HG03457 (cell line): Measurements from ENCODE around the gene AKR1C4.
"Not testable (repeated sequence)": the region's sequence is repeated elsewhere in the genome, so short reads cannot be mapped to it uniquely, and the experiment has no call there.

Experiments used
- ATAC-seq: cut with Tn5 transposase; IDR thresholded peaks from one replicate; pipeline ENCODE4 v1.9.1; 2021; ENCODE audit warnings: moderate number of reproducible peaks; ENCODE audit not compliant: unreplicated experiment

Gene AKR1C4

GRCh38 chr10:5199398-5199797 lies 2.8 kb downstream of the AKR1C4 start:
- no peak for ATAC-seq

DNA sequence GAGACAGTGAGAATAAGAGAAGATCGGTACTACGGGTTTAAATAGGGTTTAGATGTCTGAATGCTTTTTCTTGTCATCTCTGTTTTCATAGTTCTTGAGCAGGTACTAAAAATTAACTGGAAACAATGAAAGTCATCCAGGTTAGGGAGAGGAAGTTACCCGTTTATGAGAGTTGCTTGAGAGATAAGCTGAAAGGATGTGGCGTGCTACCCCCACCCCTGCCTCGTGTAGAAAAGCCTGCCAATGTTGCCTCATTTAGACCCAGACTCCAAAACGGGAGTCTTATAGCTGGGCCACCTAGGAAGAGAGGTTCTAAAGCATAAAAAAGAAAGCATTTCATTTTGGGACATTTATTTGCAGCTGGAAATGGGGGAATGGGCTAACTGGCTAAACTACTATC lies 10.2 kb downstream of the AKR1C4 start:
- no peak for ATAC-seq

- not testable (repeated sequence) for ATAC-seq
Measured at GRCh38 chr10:5209776-5210175, 13.1 kb downstream of the AKR1C4 start.

DNA sequence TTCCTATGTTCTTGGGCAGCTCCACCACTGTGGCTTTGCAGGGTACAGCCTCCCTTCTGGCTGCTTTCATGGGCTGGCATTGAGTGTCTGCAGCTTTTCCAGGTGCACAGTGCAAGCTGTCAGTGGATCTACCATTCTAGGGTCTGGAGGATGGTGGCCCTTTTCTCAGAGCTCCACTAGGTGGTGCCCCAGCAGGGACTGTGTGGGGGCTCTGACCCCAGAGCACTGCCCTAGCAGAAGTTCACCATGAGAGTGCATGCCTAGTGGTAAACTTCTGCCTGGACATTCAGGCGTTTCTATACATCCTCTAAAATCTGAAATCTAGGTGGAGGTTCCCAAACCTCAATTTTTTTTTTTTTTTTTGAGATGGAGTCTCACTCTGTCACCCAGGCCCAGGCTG lies 13.6 kb downstream of the AKR1C4 start:
- ATAC-seq: not testable (repeated sequence)

DNA sequence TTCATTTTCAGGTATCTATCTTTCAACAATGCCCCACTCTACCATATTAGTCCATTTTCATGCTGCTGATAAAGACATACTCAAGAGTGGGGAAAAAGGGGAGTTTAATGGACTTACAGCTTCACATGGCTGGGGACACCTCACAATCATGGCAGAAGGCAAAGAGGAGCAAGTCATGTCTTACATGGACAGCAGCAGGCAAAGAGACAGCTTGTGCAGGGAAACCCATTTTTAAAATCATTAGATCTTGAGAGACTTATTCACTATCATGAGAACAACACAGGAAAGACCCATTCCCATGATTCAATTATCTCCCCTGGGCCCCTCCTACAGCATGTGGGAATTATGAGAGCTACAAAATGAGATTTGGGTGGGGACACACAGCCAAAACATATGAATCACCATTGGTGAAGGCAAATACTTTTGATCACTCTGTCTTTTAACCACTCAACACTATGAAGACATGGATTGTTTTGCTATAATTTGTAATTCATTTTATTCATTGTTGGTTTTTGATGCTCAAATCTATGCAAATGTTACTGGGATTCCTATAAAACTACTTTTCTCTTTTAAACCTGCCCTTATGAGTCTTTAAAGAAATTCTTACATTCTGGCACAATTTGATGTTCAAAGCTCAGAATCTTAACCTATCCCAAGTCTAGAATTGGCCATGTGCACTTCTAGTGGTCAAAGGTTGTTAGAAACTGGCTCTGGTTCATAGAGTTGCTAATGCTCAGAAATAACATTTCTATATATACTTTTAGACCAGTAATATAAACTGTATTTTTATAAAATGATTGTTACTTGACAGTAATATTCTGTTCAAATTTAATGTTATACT lies 15.3 kb downstream of the AKR1C4 start:
- no peak for ATAC-seq

DNA sequence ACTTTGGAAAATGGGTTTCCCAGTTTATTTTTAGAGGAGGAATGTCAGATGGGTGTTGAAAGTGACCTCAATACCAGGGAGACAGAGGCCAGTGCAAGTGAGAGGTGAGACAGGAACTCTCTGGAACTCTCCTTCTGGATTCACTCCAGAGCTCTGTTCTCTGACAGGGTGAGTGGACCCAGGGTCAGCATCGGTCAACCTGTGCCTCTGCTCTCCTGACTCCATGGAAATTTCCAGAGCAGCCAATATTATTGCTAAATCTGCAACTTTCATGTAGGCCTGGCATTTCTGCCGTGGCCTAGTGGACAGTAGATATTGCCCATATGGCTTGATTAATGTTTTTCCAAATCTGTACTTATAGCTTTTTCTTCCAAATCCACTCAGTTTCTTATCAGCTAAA lies 20.2 kb downstream of the AKR1C4 start:
- ATAC-seq: no peak

DNA sequence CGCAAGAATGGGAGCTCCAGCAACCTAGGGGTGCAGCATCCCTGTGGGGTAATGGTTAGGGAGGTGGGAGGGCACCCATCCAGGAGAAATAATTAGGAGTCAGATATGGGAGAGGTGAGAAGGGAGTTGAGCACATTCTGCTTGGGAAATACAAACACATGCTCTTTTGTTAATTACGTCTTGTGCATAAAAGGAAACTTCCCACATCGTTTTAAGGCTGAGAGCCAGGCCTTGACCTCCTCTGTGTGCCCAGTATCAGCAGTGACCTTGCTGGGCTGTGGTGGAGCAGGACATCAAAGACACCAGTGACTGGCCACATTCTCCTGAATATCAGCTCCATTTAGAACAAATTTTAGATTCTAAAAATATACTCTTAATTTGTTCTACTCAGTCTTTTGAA lies 22.6 kb downstream of the AKR1C4 start:
- ATAC-seq: no peak

- ATAC-seq: not testable (repeated sequence)
Measured at GRCh38 chr10:5222942-5223341, 26.3 kb downstream of the AKR1C4 start.

DNA sequence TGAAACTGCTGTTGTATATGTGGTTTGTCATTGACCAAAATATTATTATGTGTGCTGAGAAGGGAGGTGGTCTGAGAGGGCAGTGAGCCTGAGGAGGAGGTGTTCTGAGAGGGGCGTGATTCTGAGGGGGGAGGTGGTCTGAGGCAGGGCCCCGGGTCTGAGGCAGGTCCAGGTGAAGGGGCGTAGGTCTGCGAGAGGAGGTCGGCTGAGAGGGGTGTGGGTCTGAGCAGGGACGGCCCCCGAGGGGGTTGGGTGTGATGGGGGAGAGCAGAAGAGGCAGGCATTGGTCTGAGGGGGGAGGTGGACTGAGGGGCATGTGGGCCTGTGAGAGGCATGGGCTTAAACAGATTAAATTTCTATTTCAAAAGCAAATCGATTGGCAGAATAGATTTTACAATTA lies 32.4 kb downstream of the AKR1C4 start:
- no peak for ATAC-seq

GRCh38 chr10:5233324-5233723 lies 36.7 kb downstream of the AKR1C4 start:
- ATAC-seq: no peak

- no peak for ATAC-seq
Measured at GRCh38 chr10:5234106-5234860, 37.6 kb downstream of the AKR1C4 start.

- not testable (repeated sequence) for ATAC-seq
Measured at GRCh38 chr10:5237541-5237940, 40.9 kb downstream of the AKR1C4 start.

DNA sequence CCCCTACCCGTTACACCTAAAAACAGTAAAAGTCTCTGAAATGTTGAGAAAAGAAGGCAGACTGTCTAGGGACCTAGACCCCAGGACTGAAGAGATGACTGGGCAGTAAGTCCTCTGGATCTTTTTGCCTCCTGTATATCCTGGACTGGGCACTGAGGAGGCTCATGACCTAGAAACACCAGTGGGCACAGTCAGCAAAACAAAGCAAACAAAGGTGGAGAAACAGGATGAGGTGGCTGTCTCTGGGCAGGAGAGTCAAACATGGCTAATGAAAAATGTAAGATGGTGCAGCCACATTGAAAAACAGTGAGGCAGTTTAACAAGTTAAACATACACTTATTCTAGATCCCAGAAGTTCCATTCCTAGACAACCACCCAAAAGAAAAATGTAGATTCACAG lies 45.9 kb downstream of the AKR1C4 start:
- no peak for ATAC-seq

- no peak for ATAC-seq
Measured at GRCh38 chr10:5243521-5243987, 46.9 kb downstream of the AKR1C4 start.

- no peak for ATAC-seq
Measured at GRCh38 chr10:5252177-5253037, 55.8 kb downstream of the AKR1C4 start.

DNA sequence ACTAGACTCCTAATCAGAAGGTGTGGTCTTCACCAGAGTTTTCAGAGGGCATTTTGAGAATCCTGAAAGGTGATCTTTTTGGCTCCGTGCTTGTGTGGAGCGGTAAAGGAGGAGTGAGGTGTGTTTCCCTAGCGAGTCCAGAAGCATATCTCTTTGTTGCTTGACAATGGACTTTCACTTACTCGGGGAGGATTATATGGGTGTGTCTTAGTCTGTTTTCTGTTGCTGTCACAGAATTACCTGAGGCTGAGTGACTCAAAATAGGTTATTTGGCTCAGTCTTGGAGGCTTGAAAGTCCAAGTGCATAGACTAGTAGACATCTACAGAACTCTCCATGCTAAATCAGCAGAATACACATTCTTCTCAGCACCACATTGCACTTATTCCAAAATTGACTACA lies 57.9 kb downstream of the AKR1C4 start:
- no peak for ATAC-seq

DNA sequence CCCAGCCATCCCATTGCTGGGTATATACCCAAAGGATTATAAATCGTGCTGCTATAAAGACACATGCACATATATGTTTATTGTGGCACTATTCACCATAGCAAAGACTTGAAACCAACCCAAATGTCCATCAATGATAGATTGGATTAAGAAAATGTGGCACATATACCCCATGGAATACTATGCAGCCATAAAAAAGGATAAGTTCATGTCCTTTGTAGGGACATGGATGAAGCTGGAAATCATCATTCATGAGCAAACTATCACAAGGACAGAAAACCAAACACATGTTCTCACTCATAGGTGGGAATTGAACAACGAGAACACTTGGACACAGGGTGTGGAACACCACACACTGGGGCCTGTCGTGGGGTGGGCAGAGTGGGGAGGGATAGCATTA lies 61.1 kb downstream of the AKR1C4 start:
- ATAC-seq: not testable (repeated sequence)

GRCh38 chr10:5259132-5259951 lies 62.7 kb downstream of the AKR1C4 start:
- ATAC-seq: no peak

- no peak for ATAC-seq
Measured at GRCh38 chr10:5259952-5260578, 63.4 kb downstream of the AKR1C4 start.

- ATAC-seq: no peak
Measured at GRCh38 chr10:5260828-5261227, 64.2 kb downstream of the AKR1C4 start.
